HUES48 (cell line): ENCODE data around the gene ACD.

Source experiments
- H3K27ac ChIP-seq: one replicate; pipeline ENCODE4 v1.7.0; 2013; ENCODE audit warnings: low read depth, low read length, inconsistent platforms
- H3K27me3 ChIP-seq: 2 replicates; pipeline ENCODE4 v1.6.1; 2013; ENCODE audit warnings: mild to moderate bottlenecking, low read length; ENCODE audit not compliant: control insufficient read depth, insufficient read depth
- H3K36me3 ChIP-seq: 2 replicates; pipeline ENCODE4 v1.6.1; 2013; ENCODE audit warnings: low read length; ENCODE audit not compliant: control insufficient read depth, insufficient read depth
- H3K4me1 ChIP-seq: 2 replicates; pipeline ENCODE4 v1.6.1; 2013; ENCODE audit warnings: mild to moderate bottlenecking, low read length; ENCODE audit not compliant: control insufficient read depth, insufficient read depth
- H3K4me3 ChIP-seq: 2 replicates; pipeline ENCODE4 v1.5.1; 2013; ENCODE audit warnings: mild to moderate bottlenecking, low read depth, low read length
- H3K9ac ChIP-seq: 2 replicates; pipeline ENCODE4 v1.6.1; 2013; ENCODE audit warnings: mild to moderate bottlenecking, low read depth, low read length, moderate library complexity
- H3K9me3 ChIP-seq: 2 replicates; pipeline ENCODE4 v1.6.1; 2013; ENCODE audit warnings: low read length; ENCODE audit not compliant: control insufficient read depth, insufficient read depth

Gene ACD

GRCh38 chr16:67660564-67661028 is 536 bp upstream of the ACD start, which contains the start of gene PARD6A:
TSS of gene PARD6A (plus strand) at chr16:67660960. CDS start at chr16:67661039, 79 bp downstream.
- Histone ChIP-seq H3K4me3 (peak within 1 kb of the TSS; percentile 88), H3K36me3 (peaks cover 19% of the 10 kb centered on the region)

GRCh38 chr16:67658849-67659674 is 998 bp downstream of the ACD start:
- no peak overlapping the region for H3K9ac ChIP-seq
- H3K4me1 ChIP-seq: 0 out of 2 replicates have a peak, but pooled peaks cover 3% of the 10 kb centered on the region
- peak overlapping the region; percentile 88 for H3K4me3 ChIP-seq
- no peaks in the 10 kb centered on the region for H3K9me3 ChIP-seq
- peaks cover 2% of the 10 kb centered on the region; the same call in 1 of the 2 replicates for H3K27me3 ChIP-seq
- peaks cover 22% of the 10 kb centered on the region for H3K36me3 ChIP-seq
- H3K27ac ChIP-seq: no peak overlapping the region

More at GRCh38 chr16:67660564-67661028, 536 bp upstream of the ACD start, which contains the start of gene PARD6A:
- 0 out of 2 replicates have a peak, but pooled peaks cover 2% of the 10 kb centered on the region for H3K27me3 ChIP-seq
- H3K9ac ChIP-seq: peak within 1 kb of the TSS; percentile 44
- H3K4me1 ChIP-seq: 0 out of 2 replicates have a peak, but pooled peaks cover 3% of the 10 kb centered on the region
- H3K27ac ChIP-seq: peak within 1 kb of the TSS; percentile 89
- no peaks in the 10 kb centered on the region for H3K9me3 ChIP-seq

- Histone ChIP-seq H3K36me3 (peaks cover 22% of the 10 kb centered on the region), H3K9ac (no peak overlapping the region), H3K9me3 (no peaks in the 10 kb centered on the region)
Measured at GRCh38 chr16:67657751-67658518, 2.1 kb downstream of the ACD start.

GRCh38 chr16:67657017-67657608 is 2.9 kb downstream of the ACD start:
- no peaks in the 10 kb centered on the region for H3K9me3 ChIP-seq
- H3K36me3 ChIP-seq: peaks cover 22% of the 10 kb centered on the region
- no peak overlapping the region for H3K9ac ChIP-seq
- no peak overlapping the region for H3K4me3 ChIP-seq
- 0 out of 2 replicates have a peak, but pooled peaks cover 3% of the 10 kb centered on the region for H3K4me1 ChIP-seq
- H3K27me3 ChIP-seq: peaks cover 8% of the 10 kb centered on the region
- no peak overlapping the region for H3K27ac ChIP-seq

More at GRCh38 chr16:67657751-67658518, 2.1 kb downstream of the ACD start:
- H3K4me3 ChIP-seq: no peak overlapping the region
- H3K4me1 ChIP-seq: 0 out of 2 replicates have a peak, but pooled peaks cover 3% of the 10 kb centered on the region
- peaks cover 8% of the 10 kb centered on the region for H3K27me3 ChIP-seq
- no peak overlapping the region for H3K27ac ChIP-seq

GRCh38 chr16:67656344-67657016 is 3.6 kb downstream of the ACD start:
- no peak overlapping the region for H3K9ac ChIP-seq
- H3K4me3 ChIP-seq: no peak overlapping the region
- no peak overlapping the region for H3K27ac ChIP-seq
- H3K36me3 ChIP-seq: peaks cover 27% of the 10 kb centered on the region
- H3K9me3 ChIP-seq: no peaks in the 10 kb centered on the region
- peaks cover 8% of the 10 kb centered on the region for H3K27me3 ChIP-seq
- no peaks in the 10 kb centered on the region for H3K4me1 ChIP-seq

GRCh38 chr16:67655363-67655762 is 4.7 kb downstream of the ACD start:
- peaks cover 8% of the 10 kb centered on the region for H3K27me3 ChIP-seq
- H3K27ac ChIP-seq: no peak overlapping the region
- H3K36me3 ChIP-seq: peaks cover 30% of the 10 kb centered on the region
- no peaks in the 10 kb centered on the region for H3K9me3 ChIP-seq
- H3K4me3 ChIP-seq: no peak overlapping the region
- no peak overlapping the region for H3K9ac ChIP-seq
- H3K4me1 ChIP-seq: no peaks in the 10 kb centered on the region

- no peak overlapping the region for H3K9ac ChIP-seq
- H3K27ac ChIP-seq: no peak overlapping the region
- H3K27me3 ChIP-seq: peaks cover 8% of the 10 kb centered on the region
Measured at GRCh38 chr16:67654403-67654911, 5.6 kb downstream of the ACD start.

GRCh38 chr16:67653789-67654402 is 6.2 kb downstream of the ACD start:
- H3K9ac ChIP-seq: no peak overlapping the region
- peak overlapping the region; percentile 70 for H3K4me3 ChIP-seq
- H3K9me3 ChIP-seq: no peaks in the 10 kb centered on the region
- H3K27me3 ChIP-seq: peaks cover 8% of the 10 kb centered on the region
- H3K36me3 ChIP-seq: peaks cover 37% of the 10 kb centered on the region
- no peaks in the 10 kb centered on the region; the same call in 1 of the 2 replicates for H3K4me1 ChIP-seq
- H3K27ac ChIP-seq: no peak overlapping the region

More at GRCh38 chr16:67654403-67654911, 5.6 kb downstream of the ACD start:
- Histone ChIP-seq H3K4me3 (no peak overlapping the region), H3K4me1 (no peaks in the 10 kb centered on the region; the same call in 1 of the 2 replicates), H3K36me3 (peaks cover 34% of the 10 kb centered on the region), H3K9me3 (no peaks in the 10 kb centered on the region)

GRCh38 chr16:67653128-67653788 is 6.8 kb downstream of the ACD start:
- Histone ChIP-seq H3K36me3 (peaks cover 33% of the 10 kb centered on the region), H3K9ac (no peak overlapping the region), H3K4me1 (no peaks in the 10 kb centered on the region; the same call in 1 of the 2 replicates), H3K27me3 (peaks cover 8% of the 10 kb centered on the region), H3K27ac (no peak overlapping the region), H3K9me3 (no peaks in the 10 kb centered on the region), H3K4me3 (peak overlapping the region; percentile 70)
